Progenitor cell of endocrine pancreas (in vitro differentiated cells): ENCODE data around the gene PRG2. TPM values are rescaled to one million over a fixed set of nuclear protein-coding genes. Genes with fewer than 3 reads are reported as not detected.

Experiments
- DNase-seq: peaks from one replicate; pipeline ENCODE4 v3.0.0; 2021; ENCODE audit warnings: low spot score; ENCODE audit not compliant: unreplicated experiment
- H3K27ac Mint-ChIP-seq: 2 replicates; pipeline ENCODE4 v1.8.0; 2021; ENCODE audit warnings: mild to moderate bottlenecking, moderate library complexity, mixed read lengths
- H3K27me3 Mint-ChIP-seq: 2 replicates; pipeline ENCODE4 v1.8.0; 2021; ENCODE audit warnings: mixed read lengths
- H3K36me3 Mint-ChIP-seq: 2 replicates; pipeline ENCODE4 v1.8.0; 2022; ENCODE audit warnings: mixed read lengths; ENCODE audit not compliant: insufficient read depth
- H3K4me1 Mint-ChIP-seq: 2 replicates; pipeline ENCODE4 v1.8.0; 2021; ENCODE audit warnings: low read depth, mixed read lengths
- H3K4me3 Mint-ChIP-seq: 2 replicates; pipeline ENCODE4 v1.8.0; 2021; ENCODE audit warnings: low read depth, mild to moderate bottlenecking, moderate library complexity, mixed read lengths
- H3K9me3 Mint-ChIP-seq: 2 replicates; pipeline ENCODE4 v1.8.0; 2021; ENCODE audit warnings: low read depth, mixed read lengths
- total RNA-seq: library from RNA; stranded (reverse); gene quantifications from 2 replicates; pipeline ENCODE4 v1.2.1, GENCODE V29; 2021
- TF ChIP-seq, protein P1 (sequence below): fragments of 200-600 bp; sonication (generic); IDR thresholded peaks from one replicate; pipeline ENCODE4 v1.5.0; 2021; ENCODE audit warnings: antibody characterized with exemption, mild to moderate bottlenecking; ENCODE audit not compliant: unreplicated experiment

The PRG2 gene
- total RNA-seq, 1 donor from 2014 or later: not detected

DNA sequence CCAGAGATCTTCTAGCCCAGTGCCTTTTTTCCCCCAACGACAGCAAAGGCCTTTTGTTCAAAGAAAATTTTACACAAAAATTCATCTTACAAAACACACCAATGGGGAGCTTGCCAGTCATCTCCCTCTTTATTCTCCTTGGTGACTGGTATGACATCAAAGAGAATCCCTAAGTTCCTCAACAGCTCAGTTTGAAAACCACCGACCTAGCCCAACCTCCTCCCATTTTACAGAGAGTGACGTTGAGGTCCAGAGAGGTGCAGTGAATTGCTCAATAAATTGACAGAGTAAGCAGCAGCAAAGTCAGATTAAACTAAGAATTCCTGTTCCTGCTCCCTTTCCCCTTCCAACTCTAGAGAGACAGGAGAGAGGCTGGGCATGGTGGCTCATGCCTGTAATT is 28.7 kb upstream of the PRG2 start:
- TF ChIP-seq, protein P1, sequence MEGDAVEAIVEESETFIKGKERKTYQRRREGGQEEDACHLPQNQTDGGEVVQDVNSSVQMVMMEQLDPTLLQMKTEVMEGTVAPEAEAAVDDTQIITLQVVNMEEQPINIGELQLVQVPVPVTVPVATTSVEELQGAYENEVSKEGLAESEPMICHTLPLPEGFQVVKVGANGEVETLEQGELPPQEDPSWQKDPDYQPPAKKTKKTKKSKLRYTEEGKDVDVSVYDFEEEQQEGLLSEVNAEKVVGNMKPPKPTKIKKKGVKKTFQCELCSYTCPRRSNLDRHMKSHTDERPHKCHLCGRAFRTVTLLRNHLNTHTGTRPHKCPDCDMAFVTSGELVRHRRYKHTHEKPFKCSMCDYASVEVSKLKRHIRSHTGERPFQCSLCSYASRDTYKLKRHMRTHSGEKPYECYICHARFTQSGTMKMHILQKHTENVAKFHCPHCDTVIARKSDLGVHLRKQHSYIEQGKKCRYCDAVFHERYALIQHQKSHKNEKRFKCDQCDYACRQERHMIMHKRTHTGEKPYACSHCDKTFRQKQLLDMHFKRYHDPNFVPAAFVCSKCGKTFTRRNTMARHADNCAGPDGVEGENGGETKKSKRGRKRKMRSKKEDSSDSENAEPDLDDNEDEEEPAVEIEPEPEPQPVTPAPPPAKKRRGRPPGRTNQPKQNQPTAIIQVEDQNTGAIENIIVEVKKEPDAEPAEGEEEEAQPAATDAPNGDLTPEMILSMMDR: no peak
- Mint-ChIP-seq H3K36me3 (peaks cover 20% of the 10 kb centered on the region), H3K27me3 (no peaks in the 10 kb centered on the region), H3K4me3 (no peak overlapping the region), H3K9me3 (no peaks in the 10 kb centered on the region), H3K27ac (no peak overlapping the region), H3K4me1 (no peaks in the 10 kb centered on the region)
- DNase-seq: no peak

DNA sequence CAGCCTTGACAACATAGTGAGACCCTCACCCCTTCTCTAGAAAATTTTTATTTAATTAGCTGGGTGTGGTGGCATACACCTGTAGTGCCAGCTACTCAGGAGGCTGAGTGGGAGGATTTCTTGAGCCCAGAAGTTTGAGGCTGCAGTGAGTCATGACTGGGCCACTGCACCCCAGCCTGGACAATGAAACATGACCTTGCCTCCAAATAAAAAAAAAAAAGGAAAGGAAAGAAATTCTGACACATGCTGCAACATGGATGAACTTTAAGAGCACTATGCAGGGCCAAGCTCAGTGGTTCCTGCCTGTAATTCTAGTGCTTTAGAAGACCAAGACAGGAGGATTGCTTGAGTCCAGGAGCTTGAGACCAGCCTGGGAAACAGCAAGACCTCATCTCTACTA is 27.7 kb upstream of the PRG2 start:
- Mint-ChIP-seq H3K4me3 (no peak overlapping the region), H3K9me3 (no peaks in the 10 kb centered on the region), H3K36me3 (peaks cover 22% of the 10 kb centered on the region), H3K27ac (no peak overlapping the region), H3K27me3 (no peaks in the 10 kb centered on the region), H3K4me1 (no peaks in the 10 kb centered on the region)
- DNase-seq: no peak
- TF ChIP-seq, protein P1: no peak

DNA sequence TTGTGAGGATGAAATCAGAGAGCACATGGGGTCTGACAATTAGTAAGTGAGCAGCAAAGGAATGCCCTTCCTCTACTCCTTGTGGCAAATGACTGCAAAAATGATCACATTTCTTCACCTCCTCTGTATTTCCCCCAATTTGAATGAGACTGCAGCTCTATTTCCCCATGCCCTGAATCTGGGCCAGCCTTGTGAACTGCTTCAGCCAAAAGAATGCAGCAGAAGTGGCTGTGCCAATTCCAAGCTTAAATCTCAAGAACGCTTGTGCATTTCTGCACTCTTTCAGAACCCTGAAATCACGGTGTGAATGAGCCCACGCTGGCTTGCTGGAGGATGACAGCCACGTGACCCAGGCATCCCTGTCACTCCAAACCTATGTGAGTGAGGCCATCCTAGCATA is 26.6 kb upstream of the PRG2 start:
- H3K27ac Mint-ChIP-seq: no peak overlapping the region
- H3K4me3 Mint-ChIP-seq: no peak overlapping the region
- no peaks in the 10 kb centered on the region for H3K4me1 Mint-ChIP-seq
- H3K27me3 Mint-ChIP-seq: no peaks in the 10 kb centered on the region
- DNase-seq: no peak
- no peaks in the 10 kb centered on the region for H3K9me3 Mint-ChIP-seq
- H3K36me3 Mint-ChIP-seq: peaks cover 22% of the 10 kb centered on the region
- TF ChIP-seq, protein P1: no peak

DNA sequence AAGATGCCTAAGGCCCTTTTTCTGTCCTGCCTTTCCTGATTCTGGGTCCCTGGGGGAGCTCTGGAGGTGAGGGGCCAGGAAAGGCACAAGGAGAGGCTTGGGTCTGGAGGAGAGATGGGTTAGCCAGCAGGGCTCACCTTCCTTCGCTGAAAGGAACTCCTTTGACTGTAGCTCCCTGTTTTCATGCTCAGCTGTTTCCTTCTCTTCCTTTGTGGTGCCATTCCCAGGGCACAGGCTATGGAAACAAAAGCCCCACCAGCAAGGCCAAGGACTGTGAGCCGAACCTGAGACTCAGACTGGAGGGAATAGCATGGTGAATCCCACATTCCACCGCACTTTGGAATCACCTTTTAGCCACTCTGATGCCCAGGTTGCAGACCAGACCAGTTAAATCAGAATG is 26.0 kb upstream of the PRG2 start:
- no peaks in the 10 kb centered on the region for H3K4me1 Mint-ChIP-seq
- TF ChIP-seq, protein P1: no peak
- no peaks in the 10 kb centered on the region for H3K9me3 Mint-ChIP-seq
- H3K27ac Mint-ChIP-seq: no peak overlapping the region
- no peaks in the 10 kb centered on the region for H3K27me3 Mint-ChIP-seq
- H3K36me3 Mint-ChIP-seq: peaks cover 22% of the 10 kb centered on the region
- H3K4me3 Mint-ChIP-seq: no peak overlapping the region
- DNase-seq: no peak

DNA sequence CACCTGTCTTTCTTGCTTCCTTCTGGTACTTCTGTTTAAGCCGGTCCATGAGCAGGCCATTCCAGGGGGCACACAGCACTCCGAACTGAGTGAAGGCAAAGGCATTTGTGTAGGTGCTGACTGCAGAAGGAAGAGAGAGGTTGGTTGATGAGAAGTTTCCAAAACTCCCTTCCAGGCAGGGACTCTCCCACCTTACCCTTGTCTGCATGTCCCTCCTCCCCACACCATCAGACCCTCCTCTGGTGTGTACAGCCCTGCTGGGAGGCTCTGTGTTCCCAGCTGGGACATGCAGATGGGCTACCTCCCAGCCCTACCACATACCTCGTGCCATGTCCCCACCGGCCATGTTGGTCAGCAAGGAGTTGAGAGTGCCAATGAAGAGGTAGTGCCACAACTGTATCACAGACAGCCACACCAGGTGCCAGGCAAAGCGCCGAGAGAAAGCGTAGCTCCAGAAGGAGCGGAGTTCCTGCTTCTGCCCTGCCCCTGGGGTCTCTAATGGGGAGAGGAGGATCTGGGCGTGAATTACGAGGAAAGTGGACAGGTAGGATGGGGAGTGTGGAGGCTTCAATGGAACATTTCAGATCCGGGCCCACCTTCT is 24.3 kb upstream of the PRG2 start:
- Mint-ChIP-seq H3K27ac (no peak overlapping the region), H3K27me3 (no peaks in the 10 kb centered on the region), H3K4me3 (no peak overlapping the region), H3K36me3 (peaks cover 27% of the 10 kb centered on the region), H3K9me3 (no peaks in the 10 kb centered on the region), H3K4me1 (no peaks in the 10 kb centered on the region)
- TF ChIP-seq, protein P1: no peak
- DNase-seq: no peak
